ENCODE results near the gene SPACA4. TPM values are rescaled to one million over a fixed set of nuclear protein-coding genes. Genes with fewer than 3 reads are reported as not detected.
A peak's percentile ranks its signal among the peaks of the same experiment; 100 is the strongest.

SPACA4 gene
- total and polyA plus RNA-seq, 9 of the 15 experiments (the other 6 are each of a cell fraction or from before 2014, with no cell fraction given), result not detected

GRCh38 chr19:48634424-48635262 lies 28.1 kb downstream of the SPACA4 start (continued):
- TF ChIP-seq, protein P1, sequence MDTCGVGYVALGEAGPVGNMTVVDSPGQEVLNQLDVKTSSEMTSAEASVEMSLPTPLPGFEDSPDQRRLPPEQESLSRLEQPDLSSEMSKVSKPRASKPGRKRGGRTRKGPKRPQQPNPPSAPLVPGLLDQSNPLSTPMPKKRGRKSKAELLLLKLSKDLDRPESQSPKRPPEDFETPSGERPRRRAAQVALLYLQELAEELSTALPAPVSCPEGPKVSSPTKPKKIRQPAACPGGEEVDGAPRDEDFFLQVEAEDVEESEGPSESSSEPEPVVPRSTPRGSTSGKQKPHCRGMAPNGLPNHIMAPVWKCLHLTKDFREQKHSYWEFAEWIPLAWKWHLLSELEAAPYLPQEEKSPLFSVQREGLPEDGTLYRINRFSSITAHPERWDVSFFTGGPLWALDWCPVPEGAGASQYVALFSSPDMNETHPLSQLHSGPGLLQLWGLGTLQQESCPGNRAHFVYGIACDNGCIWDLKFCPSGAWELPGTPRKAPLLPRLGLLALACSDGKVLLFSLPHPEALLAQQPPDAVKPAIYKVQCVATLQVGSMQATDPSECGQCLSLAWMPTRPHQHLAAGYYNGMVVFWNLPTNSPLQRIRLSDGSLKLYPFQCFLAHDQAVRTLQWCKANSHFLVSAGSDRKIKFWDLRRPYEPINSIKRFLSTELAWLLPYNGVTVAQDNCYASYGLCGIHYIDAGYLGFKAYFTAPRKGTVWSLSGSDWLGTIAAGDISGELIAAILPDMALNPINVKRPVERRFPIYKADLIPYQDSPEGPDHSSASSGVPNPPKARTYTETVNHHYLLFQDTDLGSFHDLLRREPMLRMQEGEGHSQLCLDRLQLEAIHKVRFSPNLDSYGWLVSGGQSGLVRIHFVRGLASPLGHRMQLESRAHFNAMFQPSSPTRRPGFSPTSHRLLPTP (IDR thresholded peaks at IDR 0.05; ENCODE audit: borderline replicate concordance, extremely low read depth, insufficient read length), result no peak
- no peak for TF ChIP-seq ZNF830 (CRISPR knock-in tag; IDR thresholded peaks at IDR 0.05)
- no peak for TF ChIP-seq MAFF (IDR thresholded peaks at IDR 0.05; ENCODE audit: low read length)
- TF ChIP-seq, protein P2, sequence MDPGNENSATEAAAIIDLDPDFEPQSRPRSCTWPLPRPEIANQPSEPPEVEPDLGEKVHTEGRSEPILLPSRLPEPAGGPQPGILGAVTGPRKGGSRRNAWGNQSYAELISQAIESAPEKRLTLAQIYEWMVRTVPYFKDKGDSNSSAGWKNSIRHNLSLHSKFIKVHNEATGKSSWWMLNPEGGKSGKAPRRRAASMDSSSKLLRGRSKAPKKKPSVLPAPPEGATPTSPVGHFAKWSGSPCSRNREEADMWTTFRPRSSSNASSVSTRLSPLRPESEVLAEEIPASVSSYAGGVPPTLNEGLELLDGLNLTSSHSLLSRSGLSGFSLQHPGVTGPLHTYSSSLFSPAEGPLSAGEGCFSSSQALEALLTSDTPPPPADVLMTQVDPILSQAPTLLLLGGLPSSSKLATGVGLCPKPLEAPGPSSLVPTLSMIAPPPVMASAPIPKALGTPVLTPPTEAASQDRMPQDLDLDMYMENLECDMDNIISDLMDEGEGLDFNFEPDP (CRISPR knock-in tag; IDR thresholded peaks at IDR 0.05), result no peak
- TF ChIP-seq MECOM (CRISPR knock-in tag; IDR thresholded peaks at IDR 0.05), result no peak
- TF ChIP-seq ZNF354B (CRISPR knock-in tag; IDR thresholded peaks at IDR 0.05), result no peak
- peak in 1 of 2 experiments; percentile 70; a peak in 2 of 4 replicates for TF ChIP-seq TBL1XR1 (IDR thresholded peaks at IDR 0.05; ENCODE audit: low read length in 2 of 2)
- no peak; the same call in 1 of the 2 replicates for TF ChIP-seq KLF6 (CRISPR knock-in tag; IDR thresholded peaks at IDR 0.05; ENCODE audit: borderline replicate concordance)
- TF ChIP-seq ZNF263 (CRISPR knock-in tag; IDR thresholded peaks at IDR 0.05; ENCODE audit: borderline replicate concordance), result peak; percentile 100
- no peak for TF ChIP-seq XRCC4 (IDR thresholded peaks at IDR 0.05; ENCODE audit: extremely low read depth, insufficient read depth, insufficient read length)
- TF ChIP-seq, protein P3, sequence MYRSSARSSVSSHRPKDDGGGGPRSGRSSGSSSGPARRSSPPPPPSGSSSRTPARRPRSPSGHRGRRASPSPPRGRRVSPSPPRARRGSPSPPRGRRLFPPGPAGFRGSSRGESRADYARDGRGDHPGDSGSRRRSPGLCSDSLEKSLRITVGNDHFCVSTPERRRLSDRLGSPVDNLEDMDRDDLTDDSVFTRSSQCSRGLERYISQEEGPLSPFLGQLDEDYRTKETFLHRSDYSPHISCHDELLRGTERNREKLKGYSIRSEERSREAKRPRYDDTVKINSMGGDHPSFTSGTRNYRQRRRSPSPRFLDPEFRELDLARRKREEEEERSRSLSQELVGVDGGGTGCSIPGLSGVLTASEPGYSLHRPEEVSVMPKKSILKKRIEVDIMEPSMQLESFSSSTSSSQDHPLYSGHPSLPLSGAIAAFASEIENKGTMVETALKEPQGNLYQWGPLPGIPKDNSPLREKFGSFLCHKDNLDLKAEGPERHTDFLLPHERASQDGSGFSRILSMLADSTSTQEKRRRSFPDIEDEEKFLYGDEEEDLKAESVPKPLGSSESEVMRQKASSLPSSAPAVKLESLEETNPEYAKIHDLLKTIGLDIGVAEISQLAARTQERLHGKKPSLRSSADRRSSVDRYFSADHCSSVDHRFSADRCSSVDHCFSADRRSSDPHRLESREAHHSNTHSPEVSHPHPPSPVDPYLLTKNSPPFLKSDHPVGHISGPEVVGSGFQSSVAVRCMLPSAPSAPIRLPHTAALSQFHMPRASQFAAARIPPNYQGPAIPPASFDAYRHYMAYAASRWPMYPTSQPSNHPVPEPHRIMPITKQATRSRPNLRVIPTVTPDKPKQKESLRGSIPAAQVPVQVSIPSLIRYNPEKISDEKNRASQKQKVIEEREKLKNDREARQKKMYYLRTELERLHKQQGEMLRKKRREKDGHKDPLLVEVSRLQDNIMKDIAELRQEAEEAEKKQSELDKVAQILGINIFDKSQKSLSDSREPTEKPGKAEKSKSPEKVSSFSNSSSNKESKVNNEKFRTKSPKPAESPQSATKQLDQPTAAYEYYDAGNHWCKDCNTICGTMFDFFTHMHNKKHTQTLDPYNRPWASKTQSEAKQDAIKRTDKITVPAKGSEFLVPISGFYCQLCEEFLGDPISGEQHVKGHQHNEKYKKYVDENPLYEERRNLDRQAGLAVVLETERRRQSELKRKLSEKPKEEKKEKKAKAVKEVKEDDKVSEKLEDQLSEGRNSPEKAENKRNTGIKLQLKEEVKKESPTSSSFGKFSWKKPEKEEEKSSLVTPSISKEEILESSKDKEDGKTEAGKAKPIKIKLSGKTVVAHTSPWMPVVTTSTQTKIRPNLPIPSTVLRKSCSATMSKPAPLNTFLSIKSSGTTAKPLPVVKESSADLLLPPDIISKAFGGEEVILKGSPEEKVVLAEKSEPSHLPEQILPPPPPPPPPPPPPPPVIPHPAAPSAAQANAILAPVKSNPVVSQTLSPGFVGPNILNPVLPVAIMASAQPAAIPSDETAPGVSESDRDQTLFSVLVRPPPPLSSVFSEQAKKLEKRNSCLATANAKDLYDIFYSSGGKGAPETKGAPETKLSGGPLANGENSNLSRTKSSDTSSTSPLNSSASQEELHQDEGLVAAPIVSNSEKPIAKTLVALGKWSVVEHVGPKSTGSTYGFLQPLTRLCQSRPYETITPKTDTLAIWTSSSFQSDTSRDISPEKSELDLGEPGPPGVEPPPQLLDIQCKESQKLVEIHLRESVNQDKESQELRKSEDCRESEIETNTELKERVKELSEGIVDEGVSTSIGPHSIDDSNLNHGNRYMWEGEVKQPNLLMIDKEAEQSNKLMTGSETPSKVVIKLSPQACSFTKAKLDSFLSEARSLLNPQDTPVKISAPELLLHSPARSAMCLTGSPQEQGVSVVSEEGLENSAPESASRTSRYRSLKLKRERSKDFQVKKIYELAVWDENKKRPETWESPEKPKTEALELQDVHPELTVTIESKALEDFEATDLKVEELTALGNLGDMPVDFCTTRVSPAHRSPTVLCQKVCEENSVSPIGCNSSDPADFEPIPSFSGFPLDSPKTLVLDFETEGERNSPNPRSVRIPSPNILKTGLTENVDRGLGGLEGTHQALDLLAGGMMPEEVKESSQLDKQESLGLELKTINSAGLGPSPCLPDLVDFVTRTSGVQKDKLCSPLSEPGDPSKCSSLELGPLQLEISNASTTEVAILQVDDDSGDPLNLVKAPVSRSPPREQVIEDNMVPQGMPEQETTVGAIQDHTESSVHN (IDR thresholded peaks at IDR 0.05; ENCODE audit: borderline replicate concordance in 1 of 2, low read depth in 1 of 2), result peak in 1 of 2 experiments; percentile 42; a peak in 1 of 4 replicates
- no peak for TF ChIP-seq CAMTA2 (CRISPR knock-in tag; conservative IDR thresholded peaks at IDR 0.05)
- TF ChIP-seq SRSF3 (IDR thresholded peaks at IDR 0.05; ENCODE audit: insufficient read depth, low read length), result no peak
- no peak for TF ChIP-seq U2AF2 (optimal IDR thresholded peaks at IDR 0.05; ENCODE audit: low read depth, low read length)
